Fibroblast of villous mesenchyme (primary cell): ENCODE data around the gene IL36A. TPM values are rescaled to one million over a fixed set of nuclear protein-coding genes. Genes with fewer than 3 reads are reported as not detected.

Source experiments
- DNase-seq: peaks from one replicate; pipeline ENCODE4 v3.0.0-alpha.2; 2010; ENCODE audit warnings: low read depth
- H3K4me3 ChIP-seq: 2 replicates; pipeline ENCODE4 v1.5.1; 2011; ENCODE audit warnings: low read depth, mild to moderate bottlenecking, low read length
- total RNA-seq: library from RNA; depleted of rRNA; stranded (reverse); fragments of >200 nt; gene quantifications from 2 replicates; pipeline ENCODE4 v1.2.3, GENCODE V29; 2012
- TF ChIP-seq, protein P1 (sequence below): IDR thresholded peaks from 2 replicates; pipeline ENCODE4 v1.5.1; 2012; ENCODE audit warnings: low read depth, mild to moderate bottlenecking, low read length; ENCODE audit not compliant: insufficient read depth

IL36A gene
- total RNA-seq, 1 donor: not detected

DNA sequence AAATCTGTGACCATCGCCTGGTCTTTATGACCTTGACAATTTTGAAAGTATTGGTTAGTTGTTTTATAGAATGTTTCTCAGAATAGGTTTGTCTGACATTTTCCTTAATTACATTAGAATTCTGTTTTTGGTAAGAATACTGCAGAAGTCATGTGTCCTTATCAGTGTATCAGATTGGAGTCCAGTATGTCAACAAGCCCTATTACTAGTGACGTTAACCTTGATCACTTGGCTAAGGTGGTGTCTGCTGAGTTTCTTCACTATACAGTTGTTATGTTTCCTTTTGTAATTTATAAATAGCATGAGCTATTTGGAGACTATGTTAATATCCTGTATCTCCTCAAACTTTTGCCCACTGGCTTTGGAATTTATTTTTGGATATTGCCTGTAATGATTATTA, 38.2 kb upstream of the IL36A start:
- TF ChIP-seq, protein P1, sequence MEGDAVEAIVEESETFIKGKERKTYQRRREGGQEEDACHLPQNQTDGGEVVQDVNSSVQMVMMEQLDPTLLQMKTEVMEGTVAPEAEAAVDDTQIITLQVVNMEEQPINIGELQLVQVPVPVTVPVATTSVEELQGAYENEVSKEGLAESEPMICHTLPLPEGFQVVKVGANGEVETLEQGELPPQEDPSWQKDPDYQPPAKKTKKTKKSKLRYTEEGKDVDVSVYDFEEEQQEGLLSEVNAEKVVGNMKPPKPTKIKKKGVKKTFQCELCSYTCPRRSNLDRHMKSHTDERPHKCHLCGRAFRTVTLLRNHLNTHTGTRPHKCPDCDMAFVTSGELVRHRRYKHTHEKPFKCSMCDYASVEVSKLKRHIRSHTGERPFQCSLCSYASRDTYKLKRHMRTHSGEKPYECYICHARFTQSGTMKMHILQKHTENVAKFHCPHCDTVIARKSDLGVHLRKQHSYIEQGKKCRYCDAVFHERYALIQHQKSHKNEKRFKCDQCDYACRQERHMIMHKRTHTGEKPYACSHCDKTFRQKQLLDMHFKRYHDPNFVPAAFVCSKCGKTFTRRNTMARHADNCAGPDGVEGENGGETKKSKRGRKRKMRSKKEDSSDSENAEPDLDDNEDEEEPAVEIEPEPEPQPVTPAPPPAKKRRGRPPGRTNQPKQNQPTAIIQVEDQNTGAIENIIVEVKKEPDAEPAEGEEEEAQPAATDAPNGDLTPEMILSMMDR: no peak
- H3K4me3 ChIP-seq: no peak overlapping the region
- no peak for DNase-seq

DNA sequence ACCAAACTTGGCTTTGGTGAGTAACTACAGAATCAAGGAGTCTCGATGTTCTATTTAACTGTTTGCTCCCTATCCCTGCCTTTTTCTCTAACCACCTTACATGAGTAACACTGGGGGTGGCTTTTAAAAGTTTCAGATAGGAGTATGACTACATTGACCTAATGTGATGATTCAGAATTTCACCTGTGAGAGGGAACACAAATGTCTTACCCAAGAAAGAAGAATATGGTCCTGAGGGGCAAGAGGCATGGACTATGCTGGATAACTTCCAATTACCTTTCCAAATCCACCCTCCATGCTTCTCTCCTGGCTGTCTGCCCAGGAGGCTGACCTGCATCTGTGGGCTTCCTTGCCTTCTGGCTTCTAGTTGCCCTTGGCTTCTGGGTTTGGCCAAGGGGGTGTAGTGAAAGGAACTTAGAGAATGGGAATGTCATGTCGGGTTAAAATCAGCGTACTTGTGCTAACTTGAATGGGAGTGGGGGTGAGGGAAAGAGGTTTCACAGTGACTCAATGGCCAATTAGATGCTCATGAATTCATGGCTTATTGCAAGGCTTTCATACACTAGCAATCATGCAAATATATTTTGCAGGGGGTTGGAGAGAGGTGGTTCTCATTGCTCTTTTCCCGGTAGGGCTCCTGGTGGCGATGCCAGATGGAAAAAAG, 32.7 kb upstream of the IL36A start:
- TF ChIP-seq, protein P1: no peak
- DNase-seq: no peak
- H3K4me3 ChIP-seq: no peak overlapping the region

DNA sequence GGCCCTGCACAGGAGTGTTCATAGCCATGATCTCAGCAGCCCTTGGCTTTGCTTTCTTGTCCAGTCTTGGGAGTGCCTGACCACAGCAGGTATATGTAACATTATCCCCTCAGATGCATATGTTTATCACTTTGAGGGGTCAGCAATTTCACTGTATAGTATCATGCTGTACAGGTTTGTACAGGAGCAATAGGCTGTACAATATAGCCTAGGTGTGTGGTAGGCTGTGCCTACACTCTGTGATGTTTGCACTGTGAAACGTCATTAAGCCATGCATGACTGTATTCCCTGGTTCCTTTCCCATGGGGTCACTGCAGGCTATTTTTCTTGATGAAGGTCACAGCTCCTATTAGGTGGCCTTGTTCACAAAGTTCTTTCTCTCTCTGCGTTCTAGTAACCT, 32.1 kb upstream of the IL36A start:
- no peak overlapping the region for H3K4me3 ChIP-seq
- TF ChIP-seq, protein P1: no peak
- DNase-seq: no peak

DNA sequence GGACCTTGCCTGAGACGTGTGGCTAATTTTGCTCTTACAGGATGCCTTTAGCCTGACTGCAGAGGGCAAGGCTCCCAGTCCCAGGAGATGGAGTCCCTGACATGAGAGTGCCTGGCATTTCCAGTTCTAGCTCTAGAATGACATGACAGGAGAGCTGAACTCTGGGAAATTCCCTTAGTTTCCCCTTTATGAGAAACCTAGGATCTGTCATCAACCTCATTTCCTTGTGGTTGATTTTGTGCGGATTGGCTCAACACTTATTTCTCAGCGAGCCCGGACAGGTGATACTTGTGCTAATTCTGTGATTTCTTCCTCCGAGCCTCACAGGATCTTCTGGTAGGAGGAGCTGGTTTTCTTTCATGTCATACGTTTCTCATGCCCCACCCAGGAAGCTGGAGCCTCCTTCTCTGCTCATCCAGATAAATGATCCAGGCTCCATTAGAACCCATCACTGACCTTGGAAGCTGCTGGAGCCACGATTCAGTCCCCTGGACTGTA, 27.7 kb upstream of the IL36A start, which contains the start of gene IL36G:
IL36G (plus strand) TSS at position 448 of the 498 bp plus-strand sequence. CDS start 633 bp downstream, outside the sequence.
- no peak within 1 kb of the TSS for H3K4me3 ChIP-seq

DNA sequence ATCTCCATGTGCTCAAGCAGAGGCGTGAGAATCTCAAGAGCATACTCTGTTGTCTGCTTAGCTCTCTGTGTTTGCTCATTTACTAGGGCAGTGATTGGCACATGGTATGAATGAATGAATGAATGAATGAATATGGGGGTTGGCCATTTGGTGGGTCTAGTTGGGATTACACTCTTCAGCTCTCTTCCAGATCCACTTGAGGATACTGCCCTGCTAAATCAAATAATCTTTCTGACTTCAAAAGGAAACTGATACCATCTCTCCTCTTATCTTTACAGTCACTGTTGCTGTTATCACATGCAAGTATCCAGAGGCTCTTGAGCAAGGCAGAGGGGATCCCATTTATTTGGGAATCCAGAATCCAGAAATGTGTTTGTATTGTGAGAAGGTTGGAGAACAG, 25.5 kb upstream of the IL36A start:
- TF ChIP-seq, protein P1: no peak
- no peak overlapping the region for H3K4me3 ChIP-seq
- DNase-seq: no peak

More for the DNA sequence above, 27.7 kb upstream of the IL36A start, which contains the start of gene IL36G:
- TF ChIP-seq, protein P1: no peak
- no peak for DNase-seq

DNA sequence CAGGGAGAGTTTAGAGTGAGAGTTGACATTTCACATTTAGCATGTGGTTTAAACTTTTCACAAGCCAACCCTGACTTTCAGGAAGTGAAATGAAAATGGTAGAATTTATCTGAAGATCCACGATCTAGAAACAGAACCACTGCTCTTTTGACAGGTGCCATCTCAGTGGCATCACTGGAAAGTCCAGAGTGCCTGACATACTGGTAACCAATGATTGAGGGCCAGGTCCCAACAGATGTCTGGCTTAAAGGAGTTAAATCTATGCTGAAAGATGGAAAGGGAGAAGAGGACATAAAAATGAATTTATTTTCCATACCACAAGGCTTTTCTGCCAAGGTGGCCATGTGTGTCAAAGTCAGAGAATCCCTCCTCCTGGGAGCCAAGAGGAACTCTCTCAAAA, 24.7 kb upstream of the IL36A start:
- TF ChIP-seq, protein P1: no peak
- H3K4me3 ChIP-seq: no peak overlapping the region
- no peak for DNase-seq
